Lung (tissue), 12 donors: Measurements from ENCODE around the gene PTPRN2. TPM values are rescaled to one million over a fixed set of nuclear protein-coding genes. Genes with fewer than 3 reads are reported as not detected.

Experiments used
- ATAC-seq: fragments of 200-7000 bp; cut with Tn5 transposase; one replicate; pipeline ENCODE4 v1.9.1; 2020; ENCODE audit warnings: moderate number of reproducible peaks; ENCODE audit not compliant: insufficient read depth, low FRiP score
- DNase-seq, 3 donors: peaks; one replicate each; pipeline ENCODE4 v3.0.0-alpha.2; 2013 to 2017
- H3K27ac ChIP-seq, 2 donors: one replicate each; pipeline ENCODE4 v1.5.1; 2013; ENCODE audit warnings: mild to moderate bottlenecking in 2 of 2, moderate library complexity in 2 of 2, control low read depth in 1 of 2, inconsistent platforms in 1 of 2, low read depth in 1 of 2, low read length in 1 of 2
- H3K27me3 ChIP-seq, 3 donors: one replicate each; pipeline ENCODE4 v1.5.1; 2013; ENCODE audit warnings: low read length in 2 of 3; ENCODE audit not compliant: control insufficient read depth in 3 of 3, insufficient read depth in 3 of 3
- H3K36me3 ChIP-seq, 4 donors: one replicate each; pipeline ENCODE4 v1.5.1; 2013; ENCODE audit warnings: low read length in 4 of 4, mild to moderate bottlenecking in 1 of 4, moderate library complexity in 1 of 4; ENCODE audit not compliant: control insufficient read depth in 4 of 4, insufficient read depth in 4 of 4
- H3K4me1 ChIP-seq, 5 donors: one replicate each; pipeline ENCODE4 v1.5.1; 2013; ENCODE audit warnings: low read length in 5 of 5, mild to moderate bottlenecking in 2 of 5, moderate library complexity in 1 of 5; ENCODE audit not compliant: control insufficient read depth in 5 of 5, insufficient read depth in 5 of 5
- H3K4me3 ChIP-seq: one replicate; pipeline ENCODE4 v1.5.1; 2013; ENCODE audit warnings: mild to moderate bottlenecking, control low read depth, moderate library complexity
- H3K9ac ChIP-seq, 2 donors: one replicate each; pipeline ENCODE4 v1.5.1; 2013; ENCODE audit warnings: low read length in 2 of 2, control low read depth in 1 of 2; ENCODE audit not compliant: insufficient read depth in 1 of 2
- H3K9me3 ChIP-seq, 4 donors: one replicate each; pipeline ENCODE4 v1.5.1; 2013; ENCODE audit warnings: low read length in 3 of 4, mild to moderate bottlenecking in 1 of 4, moderate library complexity in 1 of 4; ENCODE audit not compliant: control insufficient read depth in 4 of 4, insufficient read depth in 3 of 4
- WGBS, 2 donors: extraction: QIAGEN DNeasy Blood & Tissue Kit; methylation state at CpG; one replicate each; pipeline ENCODE4 v1.1.7; 2013; 5-methylcytosine and 5-hydroxymethylcytosine counted together
- polyA plus RNA-seq, 2 donors: library from polyadenylated mRNA; stranded (reverse); fragments of 200-250 nt; gene quantifications; one replicate each; pipeline ENCODE4 v1.2.1, GENCODE V29; 2013
- total RNA-seq, 2 donors: library from RNA; depleted of rRNA in 1 of 2; stranded (reverse); fragments of >200 nt in 1 of 2; gene quantifications; one replicate each; pipeline ENCODE4 v1.2.1, GENCODE V29; 2014 to 2021
- TF ChIP-seq, protein P1 (sequence below): IDR thresholded peaks from 2 replicates; pipeline ENCODE4 v1.5.1; 2012; ENCODE audit warnings: mild to moderate bottlenecking; ENCODE audit errors: control extremely low read depth, extremely low read depth
- donor health status: control.
- donor health status: control.
- donor health status: Bipolar disorder and iron deficiency.
- donor health status: healthy.
- donor health status: DM: yes; HTN: yes; CAD: no.

PTPRN2 gene
- total and polyA plus RNA-seq, 4 donors: 2.1 to 7.4 (median 4.4) TPM

DNA sequence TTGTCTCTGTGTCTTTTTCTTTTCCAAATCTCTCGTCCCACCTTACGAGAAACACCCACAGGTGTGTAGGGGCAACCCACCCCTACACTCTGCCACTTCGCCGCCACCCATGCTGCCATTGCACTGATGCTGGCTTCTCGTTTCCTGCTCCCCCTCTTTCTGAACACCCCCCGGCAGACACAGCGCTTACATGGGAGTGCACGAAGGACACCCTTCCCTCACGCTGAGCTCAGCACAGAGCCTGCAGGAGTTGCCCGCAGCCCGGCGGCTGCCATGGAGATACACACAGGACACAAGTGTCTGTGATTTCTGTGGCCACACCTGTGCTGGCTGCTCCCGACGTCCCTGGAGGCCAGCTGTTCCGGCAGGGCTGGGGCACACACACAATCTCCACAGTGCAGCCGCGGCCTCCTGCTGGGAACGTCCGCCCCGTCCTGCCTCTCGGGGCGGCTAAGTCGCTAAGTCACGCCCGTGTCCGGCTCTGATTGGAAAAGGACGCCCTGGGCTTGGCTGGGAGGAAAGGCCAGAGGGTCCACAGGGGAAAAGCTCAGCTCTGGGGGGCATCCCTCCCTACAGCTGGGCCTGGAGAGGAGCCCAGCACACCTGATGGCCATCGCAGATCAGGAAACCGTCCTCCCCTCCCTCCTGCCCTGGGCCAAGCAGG lies 349.8 kb downstream of the PTPRN2 start:
- Histone ChIP-seq H3K9ac (no peak overlapping the region), H3K9me3 (peaks cover 0 to 7% (median 1%) of the 10 kb centered on the region in 4 donors), H3K36me3 (no peaks in the 10 kb centered on the region), H3K4me1 (no peaks in the 10 kb centered on the region), H3K27me3 (no peaks in the 10 kb centered on the region), H3K4me3 (no peak overlapping the region), H3K27ac (no peak overlapping the region)
- no peak for DNase-seq
- TF ChIP-seq, protein P1, sequence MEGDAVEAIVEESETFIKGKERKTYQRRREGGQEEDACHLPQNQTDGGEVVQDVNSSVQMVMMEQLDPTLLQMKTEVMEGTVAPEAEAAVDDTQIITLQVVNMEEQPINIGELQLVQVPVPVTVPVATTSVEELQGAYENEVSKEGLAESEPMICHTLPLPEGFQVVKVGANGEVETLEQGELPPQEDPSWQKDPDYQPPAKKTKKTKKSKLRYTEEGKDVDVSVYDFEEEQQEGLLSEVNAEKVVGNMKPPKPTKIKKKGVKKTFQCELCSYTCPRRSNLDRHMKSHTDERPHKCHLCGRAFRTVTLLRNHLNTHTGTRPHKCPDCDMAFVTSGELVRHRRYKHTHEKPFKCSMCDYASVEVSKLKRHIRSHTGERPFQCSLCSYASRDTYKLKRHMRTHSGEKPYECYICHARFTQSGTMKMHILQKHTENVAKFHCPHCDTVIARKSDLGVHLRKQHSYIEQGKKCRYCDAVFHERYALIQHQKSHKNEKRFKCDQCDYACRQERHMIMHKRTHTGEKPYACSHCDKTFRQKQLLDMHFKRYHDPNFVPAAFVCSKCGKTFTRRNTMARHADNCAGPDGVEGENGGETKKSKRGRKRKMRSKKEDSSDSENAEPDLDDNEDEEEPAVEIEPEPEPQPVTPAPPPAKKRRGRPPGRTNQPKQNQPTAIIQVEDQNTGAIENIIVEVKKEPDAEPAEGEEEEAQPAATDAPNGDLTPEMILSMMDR: no peak
- ATAC-seq: no peak
- 74 to 89% methylated on average over 27 of the region's 29 CpGs for WGBS, 2 donors

DNA sequence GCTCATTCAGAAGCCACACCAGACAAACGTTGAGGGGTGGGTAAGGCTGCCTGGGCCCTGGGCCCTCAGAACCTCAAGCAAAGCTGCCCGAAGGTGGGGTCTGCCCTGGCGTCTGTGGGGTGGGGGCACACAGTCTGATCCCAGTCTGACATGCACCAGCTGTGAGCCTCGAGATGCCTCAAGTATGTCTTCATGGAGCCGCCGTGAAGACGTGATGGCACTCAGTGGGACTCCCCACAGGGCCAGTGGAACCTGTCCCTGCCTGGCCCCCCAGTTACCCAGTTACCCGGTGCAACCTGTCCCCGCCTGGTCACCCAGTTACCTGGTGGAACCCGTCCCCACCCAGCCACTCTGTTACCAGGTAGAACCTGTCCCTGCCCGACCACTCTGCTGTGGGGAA lies 351.2 kb downstream of the PTPRN2 start:
- 78 to 87% methylated on average over 11 of the region's 11 CpGs for WGBS, 2 donors
- no peak for DNase-seq
- TF ChIP-seq, protein P1: no peak
- Histone ChIP-seq H3K9ac (no peak overlapping the region), H3K27ac (no peak overlapping the region), H3K4me3 (no peak overlapping the region), H3K4me1 (no peaks in the 10 kb centered on the region), H3K36me3 (no peaks in the 10 kb centered on the region), H3K27me3 (no peaks in the 10 kb centered on the region), H3K9me3 (peaks cover 0 to 4% (median 1%) of the 10 kb centered on the region in 4 donors)
- no peak for ATAC-seq

DNA sequence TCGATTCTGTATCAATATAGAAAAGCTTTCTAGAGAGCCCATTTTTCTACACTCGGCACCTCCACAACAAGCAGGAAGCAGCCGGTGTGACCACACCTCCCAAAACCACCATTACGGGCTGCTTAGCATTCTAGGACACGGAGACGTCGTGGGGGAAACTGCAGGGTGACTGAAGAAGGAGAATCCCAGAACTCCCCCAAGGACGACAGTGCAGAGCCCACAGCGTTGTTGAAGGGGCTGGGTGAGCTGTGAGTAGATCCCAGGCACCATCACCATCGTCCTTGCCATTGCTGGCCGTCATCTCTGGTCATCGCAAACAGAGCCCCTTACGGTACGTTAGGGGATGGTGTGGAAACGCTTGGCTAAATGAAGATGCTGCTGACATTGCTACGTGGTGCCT lies 351.8 kb downstream of the PTPRN2 start:
- H3K9ac ChIP-seq: no peak overlapping the region
- H3K4me3 ChIP-seq: no peak overlapping the region
- DNase-seq (no peak), ATAC-seq (no peak)
- 86 to 88% methylated on average over 16 of the region's 16 CpGs for WGBS, 2 donors
- no peaks in the 10 kb centered on the region for H3K36me3 ChIP-seq
- peaks cover 0 to 4% (median 1%) of the 10 kb centered on the region in 4 donors for H3K9me3 ChIP-seq
- TF ChIP-seq, protein P1: no peak
- H3K27ac ChIP-seq: no peak overlapping the region
- no peaks in the 10 kb centered on the region for H3K4me1 ChIP-seq
- H3K27me3 ChIP-seq: no peaks in the 10 kb centered on the region

DNA sequence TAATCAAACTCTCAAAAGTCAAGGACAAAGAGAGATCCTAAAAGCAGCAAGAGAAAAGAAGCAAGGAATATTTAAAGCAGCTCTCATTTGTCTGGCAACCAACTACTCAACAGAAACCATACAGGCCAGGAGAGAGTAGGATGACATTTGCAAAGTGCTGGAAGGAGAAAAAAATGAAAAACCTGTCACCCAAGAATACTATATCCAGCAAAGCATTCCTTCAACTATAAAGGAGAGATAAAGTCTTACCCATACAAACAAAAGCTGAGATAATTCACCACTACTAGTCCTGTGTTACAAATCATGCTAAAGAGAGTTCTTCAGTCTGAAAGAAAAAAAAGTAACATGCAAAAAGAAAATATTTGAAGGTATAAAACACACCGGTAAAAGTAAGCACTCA lies 357.7 kb downstream of the PTPRN2 start:
- DNase-seq (no peak), ATAC-seq (no peak)
- Histone ChIP-seq H3K27ac (no peak overlapping the region), H3K4me3 (no peak overlapping the region), H3K36me3 (no peaks in the 10 kb centered on the region), H3K9ac (no peak overlapping the region), H3K27me3 (no peaks in the 10 kb centered on the region), H3K9me3 (peaks cover 0 to 18% (median 9%) of the 10 kb centered on the region in 4 donors), H3K4me1 (no peaks in the 10 kb centered on the region)
- WGBS, 2 donors: 94 to 98% methylated on average over 1 of the region's 1 CpG
- TF ChIP-seq, protein P1: no peak
